T47D (cell line): ENCODE data around the gene CARNS1.
"Not testable (repeated sequence)": the region's sequence is repeated elsewhere in the genome, so short reads cannot be mapped to it uniquely, and the experiment has no call there.

ENCODE experiments used
- DNase-seq, 2 experiments: peaks; one replicate each; pipeline versions ENCODE4 v3.0.0 to v3.0.0-alpha.2; 2011 to 2012; ENCODE audit warnings: low read depth in 1 of 2, low spot score in 1 of 2
- JUND ChIP-seq: IDR thresholded peaks from 2 replicates; pipeline ENCODE4 v1.6.1; 2012; ENCODE audit warnings: low read depth
- in situ Hi-C: cut with HindIII; loops from 2 replicates; pipeline ENCODE4 v1.10.0; 2016; ENCODE audit warnings: low sequenced_read_pairs, low pct_unique_long_range_greater_than_20kb

CARNS1 gene

DNA sequence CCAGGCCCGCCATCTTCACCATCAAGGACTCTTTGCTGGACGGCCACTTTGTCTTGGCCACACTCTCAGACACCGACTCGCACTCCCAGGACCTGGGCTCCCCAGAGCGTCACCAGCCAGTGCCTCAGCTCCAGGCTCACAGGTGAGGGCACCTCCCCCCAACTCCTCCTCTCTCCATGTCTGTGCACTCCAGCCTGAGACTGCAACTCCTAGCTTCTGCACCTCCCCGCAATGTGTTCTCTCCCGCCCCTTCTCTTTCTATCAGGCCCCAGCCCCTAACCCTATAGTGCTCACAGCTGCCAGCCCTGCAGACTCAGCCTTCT lies 19.3 kb upstream of the CARNS1 start:
- TF ChIP-seq JUND, result no peak
- DNase-seq, result no peak
- in situ Hi-C loops, result no loop called here

DNA sequence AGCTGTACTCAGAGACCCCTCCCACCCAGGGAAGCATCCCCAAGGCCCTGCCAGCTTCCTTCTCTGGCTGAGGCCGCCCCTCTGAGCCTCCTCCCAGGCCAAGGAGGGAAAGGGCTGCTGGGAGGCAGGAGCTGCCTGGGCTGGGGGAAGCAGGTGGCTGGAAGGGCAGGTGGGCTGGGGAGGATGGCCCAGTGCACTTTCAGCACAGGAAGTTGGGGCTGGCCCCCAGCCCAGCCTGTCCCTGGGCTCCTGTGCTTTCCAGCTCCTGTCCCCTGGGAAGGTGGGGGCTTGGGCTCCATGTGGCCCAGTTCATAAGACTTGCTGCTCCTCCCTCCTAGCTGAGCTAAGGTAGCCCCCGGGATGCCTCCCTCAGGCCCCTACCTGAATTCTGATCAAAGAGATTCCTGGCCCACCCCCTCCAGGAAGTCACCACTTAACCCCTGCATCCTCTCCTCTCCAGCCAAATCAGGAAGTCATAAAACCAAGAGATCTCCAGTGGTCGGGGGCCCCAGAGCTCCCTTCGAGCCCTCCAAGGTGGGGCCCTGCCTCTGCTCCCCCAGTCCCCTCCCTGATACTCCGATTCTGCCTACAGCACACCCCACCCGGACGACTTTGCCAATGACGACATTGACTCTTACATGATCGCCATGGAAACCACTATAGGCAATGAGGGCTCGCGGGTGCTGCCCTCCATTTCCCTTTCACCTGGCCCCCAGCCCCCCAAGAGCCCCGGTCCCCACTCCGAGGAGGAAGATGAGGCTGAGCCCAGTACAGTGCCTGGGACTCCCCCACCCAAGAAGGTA lies 18.7 kb upstream of the CARNS1 start:
- in situ Hi-C loops, result no loop called here
- no peak for TF ChIP-seq JUND
- DNase-seq, result no peak

DNA sequence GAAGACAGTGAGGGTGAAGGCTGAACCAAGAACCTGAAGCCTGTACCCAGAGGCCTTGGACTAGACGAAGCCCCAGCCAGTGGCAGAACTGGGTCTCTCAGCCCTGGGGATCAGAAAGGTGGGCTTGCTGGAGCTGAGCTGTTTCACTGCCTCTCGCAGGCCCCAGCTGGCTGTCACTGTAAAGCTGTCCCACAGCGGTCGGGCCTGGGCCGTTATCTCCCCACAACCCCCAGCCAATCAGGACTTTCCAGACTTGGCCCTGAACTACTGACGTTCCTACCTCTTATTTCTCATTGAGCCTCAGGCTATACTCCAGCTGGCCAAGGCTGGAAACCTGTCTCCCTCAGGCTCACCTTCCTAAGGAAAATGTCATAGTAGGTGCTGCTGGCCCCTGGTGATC lies 17.9 kb upstream of the CARNS1 start:
- no peak for TF ChIP-seq JUND
- no peak for DNase-seq
- in situ Hi-C loops, result no loop called here

DNA sequence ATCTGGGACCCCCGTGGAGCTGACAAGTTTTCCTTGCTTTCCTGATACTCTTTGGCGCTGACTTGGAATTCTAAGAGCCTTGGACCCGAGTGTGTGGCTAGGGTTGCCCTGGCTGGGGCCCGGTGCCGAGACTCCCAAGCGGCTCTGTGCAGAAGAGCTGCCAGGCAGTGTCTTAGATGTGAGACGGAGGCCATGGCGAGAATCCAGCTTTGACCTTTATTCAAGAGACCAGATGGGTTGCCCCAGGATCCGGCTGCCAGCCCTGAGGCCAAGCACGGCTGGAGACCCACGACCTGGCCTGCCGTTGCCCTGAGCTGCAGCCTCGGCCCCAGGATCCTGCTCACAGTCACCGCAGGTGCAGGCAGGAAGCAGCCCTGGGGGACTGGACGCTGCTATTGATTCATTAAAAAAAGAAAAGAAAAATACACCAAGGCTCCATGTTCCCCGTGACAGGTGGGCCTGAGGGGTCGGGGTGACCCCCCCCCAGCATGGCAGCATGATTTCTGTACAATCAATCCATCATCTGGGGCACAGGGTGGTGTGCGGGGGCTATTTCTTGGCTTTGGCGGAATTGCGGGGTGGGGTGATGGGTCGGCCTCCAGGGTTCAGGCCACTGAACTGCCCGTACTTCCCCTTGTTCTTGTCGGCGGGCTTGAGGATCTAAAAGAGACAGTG lies 17.4 kb upstream of the CARNS1 start:
- in situ Hi-C loops, result no loop called here
- no peak for TF ChIP-seq JUND
- DNase-seq, result no peak

DNA sequence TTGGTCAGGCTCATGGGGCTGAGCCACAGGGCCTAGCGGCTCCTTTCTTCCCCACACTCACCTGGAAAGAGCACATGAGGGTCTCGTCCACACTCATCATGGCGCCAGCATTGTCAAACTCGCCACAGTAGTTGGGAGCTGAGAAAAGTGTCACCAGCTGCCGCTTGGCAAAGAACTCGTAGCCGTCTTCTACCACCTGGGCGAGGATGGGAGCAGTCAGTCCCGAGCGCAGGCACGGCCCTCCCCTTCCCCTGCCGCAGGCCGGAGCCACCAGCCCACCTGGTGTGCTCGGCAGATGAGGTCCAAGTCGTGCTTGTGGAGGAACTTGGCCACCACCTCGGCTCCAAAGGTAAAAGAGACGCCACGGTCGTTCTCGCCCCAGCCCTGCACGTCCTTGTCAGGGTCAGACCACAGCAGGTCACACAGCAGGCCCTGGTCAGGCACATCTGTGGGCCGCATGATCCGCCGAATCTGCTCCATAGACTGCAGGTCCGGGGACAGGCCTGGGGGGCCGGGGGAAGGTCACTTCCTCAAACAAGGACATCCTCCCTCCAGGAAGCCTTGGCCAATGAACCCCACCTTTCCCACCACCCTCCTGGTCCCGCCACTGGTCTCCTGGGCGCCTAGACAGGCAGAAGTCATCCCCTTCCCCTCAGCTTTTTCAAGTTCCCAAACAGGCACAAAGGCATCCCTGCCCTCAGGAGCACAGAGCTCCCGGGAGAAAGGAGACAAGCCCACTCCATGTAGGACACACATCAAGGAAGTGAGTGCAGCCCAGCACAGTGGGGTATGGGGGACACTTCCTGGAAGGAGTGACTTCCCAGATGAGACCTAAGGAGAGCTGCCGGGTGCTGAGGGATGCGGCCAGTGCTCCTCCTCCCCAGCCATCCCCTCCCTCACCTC lies 16.6 kb upstream of the CARNS1 start:
- no peak for TF ChIP-seq JUND
- in situ Hi-C loops, result no loop called here
- no peak for DNase-seq

DNA sequence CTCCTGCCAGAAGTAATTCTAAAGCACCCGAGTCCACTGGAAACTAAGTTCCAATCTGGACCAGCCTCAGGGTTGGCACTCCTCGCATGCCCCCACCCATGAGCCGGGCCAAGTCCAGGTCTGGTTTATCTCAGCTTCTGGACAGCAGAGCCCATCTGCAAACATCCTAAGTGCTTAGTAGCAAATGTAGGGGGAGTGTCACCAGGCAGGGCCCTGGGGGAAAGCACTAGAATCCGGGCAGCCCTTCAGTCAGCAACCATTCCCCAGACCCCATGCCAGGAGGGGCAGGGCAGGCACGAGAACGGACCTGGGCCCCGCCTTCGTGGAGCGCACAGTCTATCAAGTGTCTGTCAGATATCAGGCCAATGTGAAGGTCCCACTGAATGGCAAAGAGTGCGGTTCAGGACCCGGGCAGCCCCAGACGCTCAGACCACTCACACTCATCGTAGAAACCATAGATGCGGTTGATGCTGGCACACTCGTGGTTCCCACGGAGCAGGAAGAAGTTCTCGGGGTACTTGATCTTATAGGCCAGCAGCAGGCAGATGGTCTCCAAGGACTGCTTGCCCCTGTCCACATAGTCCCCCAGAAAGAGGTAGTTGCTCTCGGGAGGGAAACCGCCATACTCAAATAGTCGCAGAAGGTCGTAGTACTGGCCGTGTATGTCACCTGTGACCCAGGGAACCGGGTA lies 15.1 kb upstream of the CARNS1 start:
- no peak for DNase-seq
- no peak for TF ChIP-seq JUND
- in situ Hi-C loops, result no loop called here

DNA sequence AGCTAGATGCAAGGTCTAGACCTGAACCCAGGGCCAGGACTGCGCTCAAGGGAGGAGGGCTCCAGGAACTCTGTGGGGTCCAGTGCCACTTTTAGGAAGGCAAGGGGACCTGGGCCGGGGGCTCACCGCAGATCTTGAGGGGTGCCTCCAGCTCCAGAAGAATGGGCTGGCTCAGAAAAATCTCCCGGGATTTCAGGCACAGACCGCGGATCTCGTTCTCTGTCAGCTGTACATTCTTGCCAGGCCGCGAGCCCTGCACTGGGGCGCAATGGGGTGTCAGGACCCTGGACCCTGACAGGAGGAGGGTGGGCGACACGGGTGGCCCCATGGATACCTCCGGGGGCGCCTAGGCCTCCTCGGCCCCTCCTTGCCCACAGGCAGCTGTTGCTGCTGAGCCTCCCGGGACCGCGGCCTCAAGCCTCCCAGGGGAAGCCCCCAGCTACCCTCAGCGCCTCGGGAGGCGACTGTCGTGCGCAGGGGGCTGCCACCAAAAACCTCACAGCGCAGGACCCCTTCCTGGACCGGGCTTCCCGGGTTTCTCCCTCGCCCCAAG lies 14.5 kb upstream of the CARNS1 start:
- in situ Hi-C loops, result no loop called here

DNA sequence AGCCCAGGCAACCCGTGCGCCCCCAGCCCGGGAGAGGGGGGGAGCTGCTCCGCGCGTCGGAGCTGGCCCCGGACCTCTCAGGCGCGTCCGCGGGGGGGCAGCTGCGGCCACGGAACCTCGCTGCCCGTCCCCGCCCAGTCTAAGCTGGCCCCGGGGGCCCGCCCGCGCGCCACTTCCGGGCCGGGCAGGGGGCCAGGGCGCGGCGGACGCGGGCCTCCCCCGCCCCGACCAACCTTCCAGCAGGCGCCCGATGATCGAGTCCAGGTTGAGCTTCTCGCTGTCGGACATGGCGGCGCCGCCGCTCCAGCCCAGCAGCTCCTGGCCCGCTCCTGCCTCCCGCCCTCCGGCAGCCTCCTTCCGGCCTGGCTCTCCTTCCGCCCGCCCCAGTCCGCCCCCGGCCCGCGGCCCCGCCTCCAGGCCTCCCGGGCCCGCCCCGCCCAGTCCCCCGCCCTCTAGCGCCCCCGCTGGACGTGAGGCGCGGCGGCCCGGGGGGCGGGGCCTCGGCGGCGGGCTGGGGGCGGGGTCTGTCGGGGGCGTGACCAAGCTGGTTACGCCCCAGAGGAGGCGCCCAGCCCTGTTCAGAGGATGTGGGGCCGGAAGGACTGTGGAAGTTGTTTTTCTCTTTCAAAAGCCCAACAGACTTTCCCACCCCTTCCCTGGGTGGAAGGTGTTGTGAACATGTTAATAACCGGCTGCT lies 13.8 kb upstream of the CARNS1 start, which contains the start of gene PPP1CA:
TSS of gene PPP1CA (minus strand) at position 364 of the 697 bp plus-strand sequence. CDS start at position 288, 76 bp downstream.
- peak; percentile 94 to 97 for DNase-seq
- TF ChIP-seq JUND, result no peak
- in situ Hi-C loops, result no loop called here

More for the DNA sequence above, 14.5 kb upstream of the CARNS1 start:
- no peak for TF ChIP-seq JUND
- no peak for DNase-seq

DNA sequence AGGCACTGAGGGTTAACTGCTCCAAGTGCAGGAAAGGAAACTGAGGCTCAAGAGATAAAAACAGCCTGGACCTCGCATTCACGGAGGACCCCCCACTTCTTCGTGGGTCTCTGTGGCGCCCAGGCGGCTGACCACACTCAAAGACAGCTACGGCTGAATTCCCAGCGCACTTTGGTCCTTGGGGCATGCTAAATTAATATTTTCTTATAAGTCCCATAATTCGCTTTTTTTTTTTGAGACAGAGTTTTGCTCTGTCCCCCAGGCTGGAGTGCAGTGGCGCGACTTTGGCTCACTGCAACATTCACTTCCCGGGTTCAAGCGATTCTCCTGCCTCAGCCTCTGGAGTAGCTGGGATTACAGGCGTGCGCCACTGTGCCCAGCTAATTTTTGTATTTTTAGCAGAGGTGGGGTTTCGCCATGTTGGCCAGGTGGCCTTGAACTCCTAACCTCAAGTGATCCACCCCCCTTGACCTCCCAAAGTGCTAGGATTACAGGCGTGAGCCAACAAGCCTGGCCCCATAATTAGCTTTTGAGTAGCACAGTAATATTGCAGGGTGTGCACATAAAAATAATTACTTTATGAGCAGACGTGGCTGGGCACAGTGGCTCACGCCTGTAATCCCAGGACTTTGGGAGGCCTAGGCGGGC lies 13.2 kb upstream of the CARNS1 start:
- in situ Hi-C loops, DNase-seq: not testable (repeated sequence)

DNA sequence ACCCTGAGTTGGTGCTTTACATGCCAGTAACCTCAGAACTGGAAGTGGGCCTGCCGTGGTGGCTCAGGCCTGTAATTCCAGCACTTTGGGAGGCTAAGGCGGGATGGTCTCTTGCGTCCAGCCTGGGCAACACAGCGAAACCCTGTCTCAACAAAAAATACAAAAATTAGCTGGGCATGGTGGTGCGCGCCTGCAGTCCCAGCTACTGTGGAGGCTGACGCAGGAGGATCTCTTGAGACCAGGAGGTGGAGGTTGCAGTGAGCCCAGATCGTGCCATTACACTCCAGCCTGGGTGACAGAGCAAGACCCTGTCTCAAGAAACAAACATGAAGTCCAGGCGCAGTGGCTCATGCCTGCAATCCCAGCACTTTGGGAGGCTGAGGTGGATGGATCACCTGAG lies 12.4 kb upstream of the CARNS1 start:
- DNase-seq, in situ Hi-C loops: not testable (repeated sequence)

DNA sequence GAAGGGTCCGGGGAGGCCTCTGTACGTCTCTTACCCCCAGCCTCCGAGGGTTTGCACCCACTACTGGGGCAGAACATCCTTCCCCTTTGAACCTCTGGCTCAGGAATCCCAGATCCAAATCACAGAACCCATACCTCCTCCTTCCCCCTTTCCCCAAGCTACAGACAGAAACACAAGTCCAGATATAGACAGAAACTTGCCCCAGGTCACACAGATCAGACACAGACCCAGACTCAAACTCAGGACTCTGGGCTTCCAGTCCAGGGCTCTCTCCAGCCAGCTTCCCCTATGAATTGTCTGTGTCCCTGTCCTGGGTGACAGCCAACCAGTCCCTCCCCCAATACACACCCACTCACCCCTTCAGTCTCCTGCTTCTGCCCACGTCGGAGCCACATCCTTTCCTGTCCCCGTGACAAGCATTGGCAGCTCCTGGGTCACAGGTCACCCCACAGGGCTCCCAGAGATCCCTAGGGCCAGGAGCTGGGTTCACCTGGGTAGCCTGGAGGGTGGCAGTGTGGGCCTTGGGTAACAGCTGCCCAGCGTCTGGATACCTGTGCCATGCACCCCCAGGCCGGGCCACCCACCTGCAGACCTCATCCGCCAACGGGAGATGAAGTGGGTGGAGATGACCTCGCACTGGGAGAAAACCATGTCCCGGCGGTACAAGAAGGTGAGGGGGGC lies 10.8 kb upstream of the CARNS1 start:
- in situ Hi-C loops, result no loop called here
- DNase-seq, result no peak

More for the DNA sequence above, 10.8 kb upstream of the CARNS1 start:
- no peak for TF ChIP-seq JUND
